ENCODE data around the gene CDY2B.
"Not testable (repeated sequence)": the region's sequence is repeated elsewhere in the genome, so short reads cannot be mapped to it uniquely, and the experiment has no call there.

CDY2B gene, protein sequence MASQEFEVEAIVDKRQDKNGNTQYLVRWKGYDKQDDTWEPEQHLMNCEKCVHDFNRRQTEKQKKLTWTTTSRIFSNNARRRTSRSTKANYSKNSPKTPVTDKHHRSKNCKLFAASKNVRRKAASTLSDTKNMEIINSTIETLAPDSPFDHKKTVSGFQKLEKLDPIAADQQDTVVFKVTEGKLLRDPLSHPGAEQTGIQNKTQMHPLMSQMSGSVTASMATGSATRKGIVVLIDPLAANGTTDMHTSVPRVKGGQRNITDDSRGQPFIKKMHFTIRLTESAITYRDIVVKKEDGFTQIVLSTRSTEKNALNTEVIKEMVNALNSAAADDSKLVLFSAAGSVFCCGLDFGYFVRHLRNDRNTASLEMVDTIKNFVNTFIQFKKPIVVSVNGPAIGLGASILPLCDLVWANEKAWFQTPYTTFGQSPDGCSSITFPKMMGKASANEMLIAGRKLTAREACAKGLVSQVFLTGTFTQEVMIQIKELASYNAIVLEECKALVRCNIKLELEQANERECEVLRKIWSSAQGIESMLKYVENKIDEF

DNA sequence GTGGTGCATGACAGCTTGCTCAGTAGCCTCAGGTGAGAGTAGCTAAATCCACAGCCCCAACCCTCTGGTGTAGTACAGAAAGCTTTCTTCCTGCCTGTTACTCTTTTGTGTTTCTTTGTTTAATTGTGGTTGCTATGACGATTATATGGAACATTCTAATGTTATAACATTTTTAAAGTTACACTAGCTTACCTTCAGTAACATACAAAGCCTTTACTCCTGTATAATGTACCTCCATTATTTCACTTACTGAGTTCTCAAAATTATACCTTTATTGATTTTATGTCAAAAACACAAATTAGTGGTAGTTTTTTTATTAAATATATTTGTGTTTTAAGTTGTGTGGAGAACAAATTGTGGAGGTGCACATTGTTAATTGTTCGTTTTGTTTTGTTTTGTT, at the start of gene CDY2B:
CDY2B (minus strand) TSS at position 101 of the 400 bp plus-strand sequence. CDS start 328 bp downstream, outside the sequence.
- H3K4me1 Mint-ChIP-seq; ATAC-seq (ENCODE audit: low read depth); H3K27ac Mint-ChIP-seq; H3K9me3 Mint-ChIP-seq; H3K36me3 Mint-ChIP-seq; DNase-seq (ENCODE audit: low spot score in 2 of 2); H3K4me3 Mint-ChIP-seq; H3K27me3 Mint-ChIP-seq: not testable (repeated sequence)

DNA sequence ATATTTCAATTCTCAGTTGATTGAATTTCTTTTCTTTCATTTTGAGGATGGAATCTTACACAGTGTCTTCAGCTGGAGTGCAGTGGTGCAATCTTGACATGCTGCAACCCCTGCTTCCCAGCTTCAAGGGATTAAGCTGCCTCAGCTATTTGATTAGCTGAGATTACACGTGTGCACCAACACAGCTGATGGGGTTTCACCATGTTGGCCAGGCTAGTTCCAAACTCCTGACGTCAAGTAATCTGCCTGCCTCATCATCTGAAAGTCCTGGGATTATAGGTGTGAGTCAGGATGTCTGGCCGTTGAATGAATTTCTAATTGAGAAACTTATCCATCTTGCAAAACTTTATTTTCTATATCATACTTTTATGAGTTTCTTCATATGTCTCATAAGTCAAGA, 28.0 kb upstream of the CDY2B start:
- H3K4me3 Mint-ChIP-seq; ATAC-seq (ENCODE audit: low read depth); DNase-seq (ENCODE audit: low spot score in 2 of 2); H3K27me3 Mint-ChIP-seq; H3K36me3 Mint-ChIP-seq; H3K9me3 Mint-ChIP-seq; H3K4me1 Mint-ChIP-seq; H3K27ac Mint-ChIP-seq: not testable (repeated sequence)

GRCh38 chrY:17907351-17907750, 27.3 kb upstream of the CDY2B start:
- not testable (repeated sequence) for H3K27ac Mint-ChIP-seq; H3K27me3 Mint-ChIP-seq; ATAC-seq (ENCODE audit: low read depth); H3K4me3 Mint-ChIP-seq; DNase-seq (ENCODE audit: low spot score in 2 of 2); H3K9me3 Mint-ChIP-seq; H3K4me1 Mint-ChIP-seq; H3K36me3 Mint-ChIP-seq

GRCh38 chrY:17881697-17882096, 1.7 kb upstream of the CDY2B start:
- not testable (repeated sequence) for H3K4me1 Mint-ChIP-seq; DNase-seq (ENCODE audit: low spot score in 2 of 2); ATAC-seq (ENCODE audit: low read depth); H3K27me3 Mint-ChIP-seq; H3K9me3 Mint-ChIP-seq; H3K36me3 Mint-ChIP-seq; H3K27ac Mint-ChIP-seq; H3K4me3 Mint-ChIP-seq

GRCh38 chrY:17876767-17877166, 3.3 kb downstream of the CDY2B start:
- not testable (repeated sequence) for H3K27me3 Mint-ChIP-seq; DNase-seq (ENCODE audit: low spot score in 2 of 2); H3K4me1 Mint-ChIP-seq; H3K9me3 Mint-ChIP-seq; H3K27ac Mint-ChIP-seq; H3K4me3 Mint-ChIP-seq; ATAC-seq (ENCODE audit: low read depth); H3K36me3 Mint-ChIP-seq

GRCh38 chrY:17875401-17875800, 4.6 kb downstream of the CDY2B start:
- not testable (repeated sequence) for H3K27me3 Mint-ChIP-seq; H3K27ac Mint-ChIP-seq; H3K36me3 Mint-ChIP-seq; DNase-seq (ENCODE audit: low spot score in 2 of 2); H3K4me1 Mint-ChIP-seq; H3K9me3 Mint-ChIP-seq; H3K4me3 Mint-ChIP-seq; ATAC-seq (ENCODE audit: low read depth)

- not testable (repeated sequence) for H3K27me3 Mint-ChIP-seq; H3K27ac Mint-ChIP-seq; ATAC-seq (ENCODE audit: low read depth); H3K4me1 Mint-ChIP-seq; H3K4me3 Mint-ChIP-seq; H3K9me3 Mint-ChIP-seq; H3K36me3 Mint-ChIP-seq; DNase-seq (ENCODE audit: low spot score in 2 of 2)
Observed at GRCh38 chrY:17871194-17871903, 8.7 kb downstream of the CDY2B start.

GRCh38 chrY:17870737-17871136, 9.3 kb downstream of the CDY2B start:
- H3K9me3 Mint-ChIP-seq; H3K27ac Mint-ChIP-seq; H3K27me3 Mint-ChIP-seq; H3K36me3 Mint-ChIP-seq; H3K4me3 Mint-ChIP-seq; DNase-seq (ENCODE audit: low spot score in 2 of 2); ATAC-seq (ENCODE audit: low read depth); H3K4me1 Mint-ChIP-seq: not testable (repeated sequence)

DNA sequence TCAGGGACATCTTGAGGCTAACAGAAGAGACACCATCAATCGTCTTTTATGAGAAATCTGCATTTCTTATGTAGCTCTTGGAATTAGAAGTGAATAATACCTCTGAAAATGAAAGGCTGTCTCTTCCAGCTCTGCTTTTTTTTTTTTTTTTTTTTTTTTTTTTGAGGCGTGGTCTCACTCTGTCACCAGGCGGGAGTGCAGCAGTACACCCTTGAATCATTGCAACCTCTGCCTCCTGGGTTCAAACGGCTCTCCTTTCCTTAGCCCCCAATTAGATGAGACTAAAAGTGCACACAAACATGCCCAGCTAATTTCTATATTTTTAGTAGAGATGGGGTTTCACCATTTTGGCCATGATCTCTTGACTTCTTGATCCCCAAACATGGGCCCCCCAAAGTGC, 12.2 kb downstream of the CDY2B start:
- H3K27ac Mint-ChIP-seq; H3K4me3 Mint-ChIP-seq; H3K27me3 Mint-ChIP-seq; H3K9me3 Mint-ChIP-seq; DNase-seq (ENCODE audit: low spot score in 2 of 2); H3K36me3 Mint-ChIP-seq; H3K4me1 Mint-ChIP-seq; ATAC-seq (ENCODE audit: low read depth): not testable (repeated sequence)

DNA sequence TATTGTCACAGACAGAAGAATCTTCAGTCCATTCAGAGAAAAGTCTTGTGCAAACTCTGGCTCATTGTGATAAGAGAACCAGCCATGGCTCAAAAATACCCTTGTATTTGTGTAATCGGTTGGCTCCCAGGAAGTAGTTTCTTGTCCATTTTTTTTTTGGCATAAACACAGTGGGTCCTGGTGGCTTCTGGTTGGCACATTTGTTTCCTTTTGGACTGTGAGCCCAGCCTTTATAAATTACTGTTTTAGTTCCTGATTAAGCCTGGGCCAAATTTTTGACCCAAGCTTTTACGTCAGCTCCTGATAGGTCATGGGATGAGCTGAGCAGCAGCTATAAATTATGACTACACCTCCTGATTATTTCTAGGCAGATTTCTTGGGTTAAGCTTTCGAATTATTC, 19.4 kb downstream of the CDY2B start:
- ATAC-seq (ENCODE audit: low read depth); H3K27ac Mint-ChIP-seq; H3K27me3 Mint-ChIP-seq; H3K4me3 Mint-ChIP-seq; H3K9me3 Mint-ChIP-seq; H3K36me3 Mint-ChIP-seq; H3K4me1 Mint-ChIP-seq; DNase-seq (ENCODE audit: low spot score in 2 of 2): not testable (repeated sequence)

DNA sequence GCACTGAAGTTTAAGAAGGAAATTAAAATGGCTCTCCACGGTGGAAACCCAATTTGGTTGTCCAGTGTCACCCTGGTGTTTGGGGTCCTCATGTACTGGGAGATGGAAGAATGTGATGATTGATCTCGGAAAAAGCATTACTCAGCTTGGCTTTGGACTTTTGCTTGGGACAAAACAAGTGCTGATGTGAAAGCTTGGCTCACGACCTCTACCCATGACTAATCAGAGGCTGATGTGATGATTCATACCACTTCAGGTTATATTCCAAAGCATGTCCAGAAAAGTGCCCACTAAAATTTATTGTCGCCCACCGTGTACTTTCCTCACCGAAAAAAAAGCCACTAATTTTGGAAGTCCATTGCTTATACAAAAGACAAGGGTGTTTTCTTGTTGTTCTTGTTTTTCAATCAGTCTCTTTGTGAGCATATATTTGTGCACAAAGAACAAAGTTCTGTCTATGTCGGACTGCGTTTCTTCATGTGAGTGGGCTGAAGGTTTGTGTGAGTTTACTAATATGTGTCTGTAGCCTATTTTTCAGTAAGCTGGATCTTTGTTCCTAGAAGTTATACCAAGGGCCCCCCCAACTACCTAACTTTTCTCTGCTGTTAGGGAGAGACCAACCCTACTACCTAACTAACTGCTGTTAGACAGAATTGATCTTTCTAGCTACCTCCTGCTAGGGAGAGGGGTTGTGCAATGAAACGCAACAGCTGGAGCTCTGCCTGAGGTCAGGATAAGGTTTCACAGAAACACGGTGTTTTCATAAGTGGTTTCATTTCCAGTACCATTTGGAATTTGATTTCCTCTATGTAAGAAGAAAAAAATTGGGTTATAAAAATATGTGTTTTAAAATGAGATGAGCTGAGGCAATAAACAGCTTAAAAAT, 22.8 kb downstream of the CDY2B start:
- H3K27ac Mint-ChIP-seq; H3K27me3 Mint-ChIP-seq; ATAC-seq (ENCODE audit: low read depth); H3K36me3 Mint-ChIP-seq; DNase-seq (ENCODE audit: low spot score in 2 of 2); H3K9me3 Mint-ChIP-seq; H3K4me1 Mint-ChIP-seq; H3K4me3 Mint-ChIP-seq: not testable (repeated sequence)

DNA sequence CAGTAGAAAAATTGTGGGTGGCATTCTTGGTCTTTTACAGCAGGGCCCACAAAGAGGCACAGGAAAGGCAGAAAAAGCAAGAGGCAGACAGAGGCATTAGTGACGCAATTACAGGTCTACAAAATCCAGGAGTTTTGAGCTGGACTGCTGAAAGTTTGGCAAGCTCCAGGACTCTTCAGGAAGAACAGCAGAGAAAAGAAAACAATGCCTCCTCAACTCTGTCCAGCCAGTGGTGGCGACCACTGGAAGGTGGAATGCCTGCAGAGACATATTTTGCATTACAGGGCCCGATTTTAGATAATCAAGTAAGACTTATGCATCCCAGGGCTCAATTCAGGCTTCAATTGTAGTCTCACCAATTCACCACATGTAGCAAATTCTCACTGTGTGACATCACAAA, 23.5 kb downstream of the CDY2B start:
- not testable (repeated sequence) for H3K9me3 Mint-ChIP-seq; ATAC-seq (ENCODE audit: low read depth); H3K36me3 Mint-ChIP-seq; H3K4me1 Mint-ChIP-seq; DNase-seq (ENCODE audit: low spot score in 2 of 2); H3K27me3 Mint-ChIP-seq; H3K27ac Mint-ChIP-seq; H3K4me3 Mint-ChIP-seq

DNA sequence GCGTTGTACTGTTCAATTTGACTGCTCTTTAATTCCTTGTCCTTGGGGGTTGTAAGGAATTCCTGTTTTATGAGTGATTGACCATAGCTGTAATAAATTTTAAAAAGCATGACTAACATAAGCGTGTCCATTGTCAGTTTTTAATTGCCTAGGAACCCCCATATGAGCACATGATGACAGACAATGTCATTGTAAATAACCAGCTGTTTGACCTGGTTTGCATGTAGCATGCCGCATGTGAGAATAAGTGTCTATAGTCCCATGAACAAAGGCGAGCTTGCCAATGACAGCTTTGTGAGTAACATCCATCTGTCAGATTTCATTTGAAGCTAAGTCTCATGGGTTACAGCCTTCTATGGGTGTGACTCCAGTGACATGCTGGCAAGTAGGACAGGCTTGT, 30.9 kb downstream of the CDY2B start:
- H3K4me3 Mint-ChIP-seq; H3K36me3 Mint-ChIP-seq; ATAC-seq (ENCODE audit: low read depth): not testable (repeated sequence)

DNA sequence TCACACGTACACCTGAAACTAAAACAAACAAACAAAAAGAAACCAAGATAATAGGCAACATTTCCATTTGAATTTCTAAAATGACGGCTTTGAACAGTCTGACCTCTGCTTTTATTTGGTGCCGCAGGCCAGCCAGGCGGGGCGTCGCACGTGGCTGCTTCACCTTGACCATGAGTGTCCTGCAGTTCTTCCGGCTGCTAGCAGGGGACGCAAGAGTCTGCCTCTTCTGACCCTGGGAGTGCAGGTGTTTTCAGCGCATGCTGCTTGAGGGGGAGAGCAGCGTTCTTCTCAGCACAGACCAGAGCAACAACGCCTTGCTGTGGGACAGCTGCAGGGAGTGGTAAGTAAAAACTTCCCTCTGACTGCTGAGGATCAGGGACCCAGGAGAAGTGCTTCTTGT, 47.9 kb downstream of the CDY2B start:
- H3K4me1 Mint-ChIP-seq; H3K27ac Mint-ChIP-seq; H3K36me3 Mint-ChIP-seq; ATAC-seq (ENCODE audit: low read depth); H3K4me3 Mint-ChIP-seq; DNase-seq (ENCODE audit: low spot score in 2 of 2); H3K9me3 Mint-ChIP-seq; H3K27me3 Mint-ChIP-seq: not testable (repeated sequence)

More for the DNA sequence above, 30.9 kb downstream of the CDY2B start:
- not testable (repeated sequence) for H3K27ac Mint-ChIP-seq; H3K4me1 Mint-ChIP-seq; DNase-seq (ENCODE audit: low spot score in 2 of 2); H3K27me3 Mint-ChIP-seq; H3K9me3 Mint-ChIP-seq
